Glomerular visceral epithelial cell (primary cell): ENCODE data around the gene GALNT17.
"Not testable (repeated sequence)": the region's sequence is repeated elsewhere in the genome, so short reads cannot be mapped to it uniquely, and the experiment has no call there.

Source experiments
- DNase-seq: peaks from one replicate; pipeline ENCODE4 v3.0.0-alpha.2; 2016; ENCODE audit errors: extremely low spot score

Gene GALNT17

GRCh38 chr7:71626206-71626605, 494.3 kb downstream of the GALNT17 start:
- DNase-seq, result no peak

GRCh38 chr7:71627651-71628050, 495.7 kb downstream of the GALNT17 start:
- no peak for DNase-seq

GRCh38 chr7:71630516-71630915, 498.6 kb downstream of the GALNT17 start:
- DNase-seq, result no peak

- DNase-seq, result no peak
Observed at GRCh38 chr7:71633551-71634008, 501.6 kb downstream of the GALNT17 start.

GRCh38 chr7:71635849-71636248, 503.9 kb downstream of the GALNT17 start:
- DNase-seq, result not testable (repeated sequence)

- no peak for DNase-seq
Observed at GRCh38 chr7:71636329-71636728, 504.4 kb downstream of the GALNT17 start.

GRCh38 chr7:71637578-71637977, 505.6 kb downstream of the GALNT17 start:
- no peak for DNase-seq

GRCh38 chr7:71638108-71638507, 506.2 kb downstream of the GALNT17 start:
- no peak for DNase-seq

GRCh38 chr7:71639382-71640085, 507.6 kb downstream of the GALNT17 start:
- no peak for DNase-seq

GRCh38 chr7:71643031-71643430, 511.1 kb downstream of the GALNT17 start:
- not testable (repeated sequence) for DNase-seq

GRCh38 chr7:71645836-71646235, 513.9 kb downstream of the GALNT17 start:
- no peak for DNase-seq

- DNase-seq, result no peak
Observed at GRCh38 chr7:71649812-71650211, 517.9 kb downstream of the GALNT17 start.

GRCh38 chr7:71650653-71651337, 518.9 kb downstream of the GALNT17 start:
- DNase-seq, result no peak

- DNase-seq, result no peak
Observed at GRCh38 chr7:71652510-71652909, 520.6 kb downstream of the GALNT17 start.

GRCh38 chr7:71657386-71657785, 525.4 kb downstream of the GALNT17 start:
- DNase-seq, result no peak

- DNase-seq, result no peak
Observed at GRCh38 chr7:71659622-71660021, 527.7 kb downstream of the GALNT17 start.

GRCh38 chr7:71661671-71662224, 529.8 kb downstream of the GALNT17 start:
- DNase-seq, result no peak

- DNase-seq, result no peak
Observed at GRCh38 chr7:71665716-71666115, 533.8 kb downstream of the GALNT17 start.

GRCh38 chr7:71668572-71668971, 536.6 kb downstream of the GALNT17 start:
- no peak for DNase-seq

- DNase-seq, result no peak
Observed at GRCh38 chr7:71679480-71679879, 547.5 kb downstream of the GALNT17 start.

- no peak for DNase-seq
Observed at GRCh38 chr7:71682181-71682580, 550.2 kb downstream of the GALNT17 start.

- no peak for DNase-seq
Observed at GRCh38 chr7:71682841-71683781, 551.2 kb downstream of the GALNT17 start.
